Measurements from ENCODE around the gene ZNF662.

DNA sequence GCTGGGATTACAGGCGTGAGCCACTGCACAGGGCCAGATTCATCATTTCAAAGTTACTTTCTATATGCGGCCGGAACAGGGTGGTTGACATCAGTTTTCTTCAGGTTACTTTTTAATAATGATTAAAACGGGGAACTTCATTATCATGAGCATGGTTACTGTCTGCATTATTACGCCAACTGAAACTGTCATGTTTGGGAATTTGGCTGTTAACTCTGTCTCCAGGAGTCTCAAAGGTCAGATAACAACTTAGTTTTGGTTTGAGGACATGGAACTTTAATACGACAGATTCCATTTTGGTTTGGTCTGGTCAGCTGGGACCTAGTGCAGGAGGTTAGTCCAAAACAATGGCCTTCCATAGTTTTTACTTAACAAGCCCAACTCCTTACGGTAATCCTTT lies 38.8 kb upstream of the ZNF662 start:
- TF ChIP-seq EZH2 (IDR thresholded peaks at IDR 0.05; ENCODE audit: insufficient read depth, poor library complexity, severe bottlenecking) (no peak), EZH2phosphoT487 (IDR thresholded peaks at IDR 0.05; ENCODE audit: insufficient read depth, low read depth) (no peak)
